Tibial nerve (tissue), 3 donors: ENCODE measurements around the gene RPN2.

Source experiments
- POLR2A ChIP-seq, 2 donors: fragments of 450-650 bp; IDR thresholded peaks; one replicate each; pipeline ENCODE4 v1.6.1; 2017; ENCODE audit warnings: antibody characterized with exemption in 2 of 2, mild to moderate bottlenecking in 2 of 2, moderate library complexity in 2 of 2
- TF ChIP-seq, protein P1 (sequence below), 5 experiments: fragments of 200-600 bp in 3 of 5; fragments of 450-650 bp in 2 of 5; sonication (generic) in 3 of 5; IDR thresholded peaks; one replicate each; pipeline ENCODE4 v1.5.1; 2016 to 2019; ENCODE audit warnings: antibody characterized with exemption in 5 of 5, mild to moderate bottlenecking in 3 of 5, moderate library complexity in 2 of 5

DNA sequence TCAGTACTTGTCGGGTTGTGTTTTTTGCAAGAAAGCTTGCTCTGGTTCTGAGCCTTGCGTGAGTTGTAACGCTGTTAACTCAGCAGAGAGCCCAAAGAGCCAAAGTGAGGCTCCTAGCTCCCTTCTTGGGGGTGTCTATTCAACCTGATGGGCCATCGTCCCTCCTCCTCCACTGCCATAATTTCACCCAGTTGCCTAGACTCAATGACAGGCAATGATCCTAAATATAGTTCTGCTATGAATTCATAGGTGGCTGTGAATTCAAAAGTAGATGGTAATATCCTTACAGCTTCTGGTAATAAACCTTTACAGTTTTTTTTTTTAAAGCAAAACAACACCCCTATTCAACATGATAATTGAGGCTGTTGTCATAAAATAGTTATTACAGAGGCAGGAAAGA, 43.0 kb downstream of the RPN2 start:
- TF ChIP-seq, protein P1, sequence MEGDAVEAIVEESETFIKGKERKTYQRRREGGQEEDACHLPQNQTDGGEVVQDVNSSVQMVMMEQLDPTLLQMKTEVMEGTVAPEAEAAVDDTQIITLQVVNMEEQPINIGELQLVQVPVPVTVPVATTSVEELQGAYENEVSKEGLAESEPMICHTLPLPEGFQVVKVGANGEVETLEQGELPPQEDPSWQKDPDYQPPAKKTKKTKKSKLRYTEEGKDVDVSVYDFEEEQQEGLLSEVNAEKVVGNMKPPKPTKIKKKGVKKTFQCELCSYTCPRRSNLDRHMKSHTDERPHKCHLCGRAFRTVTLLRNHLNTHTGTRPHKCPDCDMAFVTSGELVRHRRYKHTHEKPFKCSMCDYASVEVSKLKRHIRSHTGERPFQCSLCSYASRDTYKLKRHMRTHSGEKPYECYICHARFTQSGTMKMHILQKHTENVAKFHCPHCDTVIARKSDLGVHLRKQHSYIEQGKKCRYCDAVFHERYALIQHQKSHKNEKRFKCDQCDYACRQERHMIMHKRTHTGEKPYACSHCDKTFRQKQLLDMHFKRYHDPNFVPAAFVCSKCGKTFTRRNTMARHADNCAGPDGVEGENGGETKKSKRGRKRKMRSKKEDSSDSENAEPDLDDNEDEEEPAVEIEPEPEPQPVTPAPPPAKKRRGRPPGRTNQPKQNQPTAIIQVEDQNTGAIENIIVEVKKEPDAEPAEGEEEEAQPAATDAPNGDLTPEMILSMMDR (IDR thresholded peaks at IDR 0.05): no peak
- no peak for TF ChIP-seq POLR2A (IDR thresholded peaks at IDR 0.05)
